ENCODE results near the gene PKP1.

- peak; percentile 66 for TF ChIP-seq POLR2A (IDR thresholded peaks at IDR 0.05; ENCODE audit: low read depth, low read length)
- TF ChIP-seq MAFK (IDR thresholded peaks at IDR 0.05; ENCODE audit: low read depth, low read length) = no peak
- no peak for TF ChIP-seq USF2 (IDR thresholded peaks at IDR 0.05; ENCODE audit: low read depth, low read length)
- no peak for TF ChIP-seq MXI1 (IDR thresholded peaks at IDR 0.05; ENCODE audit: borderline replicate concordance, low read depth, low read length)
- TF ChIP-seq, protein P1, sequence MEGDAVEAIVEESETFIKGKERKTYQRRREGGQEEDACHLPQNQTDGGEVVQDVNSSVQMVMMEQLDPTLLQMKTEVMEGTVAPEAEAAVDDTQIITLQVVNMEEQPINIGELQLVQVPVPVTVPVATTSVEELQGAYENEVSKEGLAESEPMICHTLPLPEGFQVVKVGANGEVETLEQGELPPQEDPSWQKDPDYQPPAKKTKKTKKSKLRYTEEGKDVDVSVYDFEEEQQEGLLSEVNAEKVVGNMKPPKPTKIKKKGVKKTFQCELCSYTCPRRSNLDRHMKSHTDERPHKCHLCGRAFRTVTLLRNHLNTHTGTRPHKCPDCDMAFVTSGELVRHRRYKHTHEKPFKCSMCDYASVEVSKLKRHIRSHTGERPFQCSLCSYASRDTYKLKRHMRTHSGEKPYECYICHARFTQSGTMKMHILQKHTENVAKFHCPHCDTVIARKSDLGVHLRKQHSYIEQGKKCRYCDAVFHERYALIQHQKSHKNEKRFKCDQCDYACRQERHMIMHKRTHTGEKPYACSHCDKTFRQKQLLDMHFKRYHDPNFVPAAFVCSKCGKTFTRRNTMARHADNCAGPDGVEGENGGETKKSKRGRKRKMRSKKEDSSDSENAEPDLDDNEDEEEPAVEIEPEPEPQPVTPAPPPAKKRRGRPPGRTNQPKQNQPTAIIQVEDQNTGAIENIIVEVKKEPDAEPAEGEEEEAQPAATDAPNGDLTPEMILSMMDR (conservative IDR thresholded peaks at IDR 0.05; ENCODE audit: low read depth, low read length) = peak; percentile 94
- peak; percentile 99 for TF ChIP-seq RAD21 (IDR thresholded peaks at IDR 0.05; ENCODE audit: low read length)
- peak; percentile 99 for TF ChIP-seq SMC3 (IDR thresholded peaks at IDR 0.05; ENCODE audit: low read depth, low read length)
- TF ChIP-seq RFX5 (IDR thresholded peaks at IDR 0.05; ENCODE audit: low read depth, low read length) = no peak
- TF ChIP-seq MAZ (IDR thresholded peaks at IDR 0.05; ENCODE audit: borderline replicate concordance, low read depth, low read length) = peak; percentile 30; the same call in 1 of the 2 replicates
- TF ChIP-seq FOS (IDR thresholded peaks at IDR 0.05; ENCODE audit: low read depth, low read length) = no peak
- TF ChIP-seq CHD1 (IDR thresholded peaks at IDR 0.05; ENCODE audit: low read depth, low read length) = no peak
These were observed 28.5 kb upstream of the PKP1 start for GRCh38 chr1:201254625-201255478.

Measured in IMR-90 (cell line).